BE2C (cell line): ENCODE results near the gene MYBPC3.
A peak's percentile ranks its signal among the peaks of the same experiment; 100 is the strongest.

Experiments used
- DNase-seq: peaks from one replicate; pipeline ENCODE4 v3.0.0-alpha.2; 2020
- H3K27me3 ChIP-seq: fragments of 250-450 bp; sonication (Bioruptor Pico); 2 replicates; pipeline ENCODE4 v1.5.1; 2020; ENCODE audit warnings: mild to moderate bottlenecking
- H3K36me3 ChIP-seq: fragments of 250-450 bp; sonication (Bioruptor Pico); 2 replicates; pipeline ENCODE4 v1.5.1; 2020; ENCODE audit warnings: mild to moderate bottlenecking
- H3K4me1 ChIP-seq: fragments of 250-450 bp; sonication (Bioruptor Pico); 2 replicates; pipeline ENCODE4 v1.5.1; 2020
- H3K4me3 ChIP-seq: 2 replicates; pipeline ENCODE4 v1.5.1; 2011; ENCODE audit warnings: low read depth, low read length
- H3K9me3 ChIP-seq: fragments of 250-450 bp; sonication (Bioruptor Pico); 2 replicates; pipeline ENCODE4 v1.5.1; 2020
- CTCF ChIP-seq: IDR thresholded peaks from 2 replicates; pipeline ENCODE4 v1.5.1; 2012; ENCODE audit warnings: mild to moderate bottlenecking, low read depth, low read length

The MYBPC3 gene

GRCh38 chr11:47375020-47375419 lies 22.5 kb upstream of the MYBPC3 start:
- Histone ChIP-seq H3K27me3 (no peaks in the 10 kb centered on the region), H3K36me3 (no peaks in the 10 kb centered on the region), H3K4me1 (no peaks in the 10 kb centered on the region), H3K4me3 (no peak overlapping the region), H3K9me3 (no peaks in the 10 kb centered on the region)
- DNase-seq = no peak
- TF ChIP-seq CTCF = no peak

GRCh38 chr11:47374720-47375019 lies 22.2 kb upstream of the MYBPC3 start:
- Histone ChIP-seq H3K4me3 (no peak overlapping the region), H3K4me1 (no peaks in the 10 kb centered on the region), H3K9me3 (no peaks in the 10 kb centered on the region), H3K27me3 (no peaks in the 10 kb centered on the region), H3K36me3 (no peaks in the 10 kb centered on the region)
- TF ChIP-seq CTCF = no peak
- DNase-seq = no peak

- Histone ChIP-seq H3K4me3 (no peak overlapping the region), H3K4me1 (no peaks in the 10 kb centered on the region), H3K9me3 (no peaks in the 10 kb centered on the region), H3K27me3 (no peaks in the 10 kb centered on the region), H3K36me3 (no peaks in the 10 kb centered on the region)
- TF ChIP-seq CTCF = peak; percentile 81
- peak; percentile 84 for DNase-seq
Measured at GRCh38 chr11:47373876-47374719, 21.6 kb upstream of the MYBPC3 start.

GRCh38 chr11:47372422-47372821 lies 19.9 kb upstream of the MYBPC3 start:
- H3K27me3 ChIP-seq = no peaks in the 10 kb centered on the region
- no peak for TF ChIP-seq CTCF
- no peaks in the 10 kb centered on the region for H3K4me1 ChIP-seq
- H3K4me3 ChIP-seq = no peak overlapping the region
- no peaks in the 10 kb centered on the region for H3K9me3 ChIP-seq
- no peak for DNase-seq
- H3K36me3 ChIP-seq = no peaks in the 10 kb centered on the region

GRCh38 chr11:47369676-47370075 lies 17.2 kb upstream of the MYBPC3 start:
- no peak for DNase-seq
- no peak for TF ChIP-seq CTCF
- H3K9me3 ChIP-seq = no peaks in the 10 kb centered on the region
- no peak overlapping the region for H3K4me3 ChIP-seq
- H3K36me3 ChIP-seq = no peaks in the 10 kb centered on the region
- no peaks in the 10 kb centered on the region for H3K27me3 ChIP-seq
- no peaks in the 10 kb centered on the region for H3K4me1 ChIP-seq

GRCh38 chr11:47366020-47366490 lies 13.6 kb upstream of the MYBPC3 start:
- no peak for DNase-seq
- Histone ChIP-seq H3K36me3 (no peaks in the 10 kb centered on the region), H3K4me1 (no peaks in the 10 kb centered on the region), H3K27me3 (no peaks in the 10 kb centered on the region), H3K9me3 (no peaks in the 10 kb centered on the region), H3K4me3 (no peak overlapping the region)
- TF ChIP-seq CTCF = no peak
